Caco-2 (cell line): ENCODE data around the gene PTX3. TPM values are rescaled to one million over a fixed set of nuclear protein-coding genes. Genes with fewer than 3 reads are reported as not detected.

ENCODE experiments used
- BruUV-seq: library from RNA; stranded (reverse); fragments of 400-500 nt; replicated peaks from 2 replicates; lab custom pipeline; 2021; lab: Mats Ljungman, UMichigan
- CTCF ChIA-PET: fragments of 300-600 bp; sonication (Branson Sonifier 250); formaldehyde crosslinking; loops from one replicate; lab custom pipeline; 2022; ENCODE audit warnings: antibody characterized with exemption; lab: Charles Lee
- POLR2A ChIA-PET: fragments of 300-600 bp; sonication (Branson Sonifier 250); formaldehyde crosslinking; loops from one replicate; lab custom pipeline; 2022; ENCODE audit warnings: antibody characterized with exemption; lab: Charles Lee
- DNase-seq, 2 experiments: peaks; one replicate each; pipeline versions ENCODE4 v3.0.0 to v3.0.0-alpha.2; 2020 to 2022
- H3K27me3 ChIP-seq: replicated peaks from 2 replicates; pipeline ENCODE4 v1.6.0; 2011; ENCODE audit warnings: low read length; ENCODE audit not compliant: control insufficient read depth, insufficient read depth
- H3K36me3 ChIP-seq: 2 replicates; pipeline ENCODE4 v1.5.1; 2011; ENCODE audit warnings: low read length; ENCODE audit not compliant: control insufficient read depth, insufficient read depth
- H3K4me1 ChIP-seq: fragments of 250-450 bp; sonication (Bioruptor Pico); 2 replicates; pipeline ENCODE4 v1.5.1; 2020; ENCODE audit warnings: mild to moderate bottlenecking
- H3K4me3 ChIP-seq: 2 replicates; pipeline ENCODE4 v1.5.1; 2011; ENCODE audit warnings: low read depth, mild to moderate bottlenecking, control low read depth, low read length
- H3K9me3 ChIP-seq: fragments of 250-450 bp; sonication (Bioruptor Pico); 2 replicates; pipeline ENCODE4 v1.5.1; 2020; ENCODE audit warnings: mild to moderate bottlenecking, moderate library complexity
- H3K27ac Mint-ChIP-seq: one replicate; pipeline ENCODE4 v1.8.0; 2022; ENCODE audit warnings: mixed read lengths; ENCODE audit not compliant: unreplicated experiment
- H3K27me3 Mint-ChIP-seq: one replicate; pipeline ENCODE4 v1.8.0; 2022; ENCODE audit warnings: mixed read lengths; ENCODE audit not compliant: insufficient read depth, unreplicated experiment
- H3K36me3 Mint-ChIP-seq: one replicate; pipeline ENCODE4 v1.8.0; 2022; ENCODE audit warnings: mild to moderate bottlenecking, mixed read lengths; ENCODE audit not compliant: insufficient read depth, unreplicated experiment
- H3K4me1 Mint-ChIP-seq: one replicate; pipeline ENCODE4 v1.8.0; 2022; ENCODE audit warnings: low read depth, mixed read lengths; ENCODE audit not compliant: unreplicated experiment
- H3K4me3 Mint-ChIP-seq: one replicate; pipeline ENCODE4 v1.8.0; 2022; ENCODE audit warnings: mild to moderate bottlenecking, moderate library complexity, mixed read lengths; ENCODE audit not compliant: unreplicated experiment
- H3K9me3 Mint-ChIP-seq: one replicate; pipeline ENCODE4 v1.8.0; 2022; ENCODE audit warnings: mixed read lengths; ENCODE audit not compliant: unreplicated experiment
- CTCF ChIP-seq, 2 experiments: fragments of 200-600 bp in 1 of 2; IDR thresholded peaks; 1 replicate in 1 of 2; 2 replicates in 1 of 2; pipeline versions ENCODE4 v1.5.1 to v1.8.0; 2011 to 2022; ENCODE audit warnings: antibody characterized with exemption in 1 of 2, control low read depth in 1 of 2, inconsistent platforms in 1 of 2, low read depth in 1 of 2, low read length in 1 of 2, mild to moderate bottlenecking in 1 of 2, moderate library complexity in 1 of 2; ENCODE audit not compliant: insufficient read depth in 1 of 2, severe bottlenecking in 1 of 2, unreplicated experiment in 1 of 2
- intact Hi-C: fragments of 100-400 bp; cut with micrococcal nuclease; formaldehyde crosslinking; loops from one replicate; pipeline ENCODE4 v1.10.0; 2022; ENCODE audit not compliant: unreplicated experiment
- total RNA-seq: library from RNA; stranded (reverse); gene quantifications from 2 replicates; pipeline ENCODE4 v1.2.3, GENCODE V29; 2022

The PTX3 gene
- total RNA-seq, 1 experiment from 2014 or later: not detected

- H3K27me3 Mint-ChIP-seq: peaks cover 4% of the 10 kb centered on the region
- Histone ChIP-seq H3K4me1 (no peaks in the 10 kb centered on the region), H3K4me3 (no peak overlapping the region), H3K27me3 (no peaks in the 10 kb centered on the region), H3K36me3 (no peaks in the 10 kb centered on the region), H3K9me3 (no peaks in the 10 kb centered on the region)
- H3K9me3 Mint-ChIP-seq: no peaks in the 10 kb centered on the region
- H3K4me1 Mint-ChIP-seq: no peaks in the 10 kb centered on the region
- intact Hi-C loops: no loop called here
- BruUV-seq: no TSS peak
- H3K4me3 Mint-ChIP-seq: no peak overlapping the region
- ChIA-PET CTCF (no interaction called here), POLR2A (no interaction called here)
- peaks cover 6% of the 10 kb centered on the region for H3K36me3 Mint-ChIP-seq
- no peak overlapping the region for H3K27ac Mint-ChIP-seq
- TF ChIP-seq CTCF (IDR thresholded peaks at IDR 0.05; ENCODE audit: insufficient read depth in 1 of 2, low read depth in 1 of 2, low read length in 1 of 2, severe bottlenecking in 1 of 2, unreplicated experiment in 1 of 2): no peak
- DNase-seq: no peak
Observed at GRCh38 chr3:157463816-157464215, 27.2 kb downstream of the PTX3 start.

GRCh38 chr3:157464321-157464720, 27.7 kb downstream of the PTX3 start:
- H3K27ac Mint-ChIP-seq: no peak overlapping the region
- no peak overlapping the region for H3K4me3 ChIP-seq
- BruUV-seq: no TSS peak
- H3K27me3 ChIP-seq: no peaks in the 10 kb centered on the region
- H3K4me3 Mint-ChIP-seq: no peak overlapping the region
- no peaks in the 10 kb centered on the region for H3K36me3 ChIP-seq
- ChIA-PET CTCF (no interaction called here), POLR2A (no interaction called here)
- H3K9me3 ChIP-seq: no peaks in the 10 kb centered on the region
- H3K4me1 Mint-ChIP-seq: no peaks in the 10 kb centered on the region
- DNase-seq: no peak
- intact Hi-C loops: no loop called here
- no peaks in the 10 kb centered on the region for H3K4me1 ChIP-seq
- no peak for TF ChIP-seq CTCF (IDR thresholded peaks at IDR 0.05; ENCODE audit: insufficient read depth in 1 of 2, low read depth in 1 of 2, low read length in 1 of 2, severe bottlenecking in 1 of 2, unreplicated experiment in 1 of 2)
- H3K9me3 Mint-ChIP-seq: no peaks in the 10 kb centered on the region
- H3K36me3 Mint-ChIP-seq: peaks cover 6% of the 10 kb centered on the region
- H3K27me3 Mint-ChIP-seq: peaks cover 7% of the 10 kb centered on the region

GRCh38 chr3:157465741-157466140, 29.1 kb downstream of the PTX3 start:
- Histone ChIP-seq H3K4me1 (no peaks in the 10 kb centered on the region), H3K9me3 (no peaks in the 10 kb centered on the region), H3K36me3 (no peaks in the 10 kb centered on the region), H3K4me3 (no peak overlapping the region), H3K27me3 (no peaks in the 10 kb centered on the region)
- Mint-ChIP-seq H3K4me3 (no peak overlapping the region), H3K9me3 (no peaks in the 10 kb centered on the region), H3K36me3 (peaks cover 6% of the 10 kb centered on the region), H3K27ac (no peak overlapping the region), H3K4me1 (no peaks in the 10 kb centered on the region), H3K27me3 (peaks cover 7% of the 10 kb centered on the region)
- DNase-seq: no peak
- ChIA-PET CTCF (no interaction called here), POLR2A (no interaction called here)
- no TSS peak for BruUV-seq
- no peak for TF ChIP-seq CTCF (IDR thresholded peaks at IDR 0.05; ENCODE audit: insufficient read depth in 1 of 2, low read depth in 1 of 2, low read length in 1 of 2, severe bottlenecking in 1 of 2, unreplicated experiment in 1 of 2)
- intact Hi-C loops: no loop called here
